ENCODE data around the gene TMEM191C. TPM values are rescaled to one million over a fixed set of nuclear protein-coding genes. Genes with fewer than 3 reads are reported as not detected.
"Not testable (repeated sequence)": the region's sequence is repeated elsewhere in the genome, so short reads cannot be mapped to it uniquely, and the experiment has no call there.

Gene TMEM191C
- 1 to 10 TPM in 5 of 6 donors, under 1 TPM in 1; 1.00 to 2.9 (median 1.5) TPM for total RNA-seq

GRCh38 chr22:21467337-21468193, at the start of gene TMEM191C:
Gene TMEM191C, plus strand, starts transcription at chr22:21467387. Its CDS starts 73 bp downstream, at chr22:21467460.
- H3K27ac ChIP-seq, result peak within 1 kb of the TSS in 2 of 4 donors; percentile 61 to 66
- not testable (repeated sequence) for H3K9me3 ChIP-seq, H3K36me3 ChIP-seq, H3K27me3 ChIP-seq, H3K4me1 ChIP-seq, DNase-seq
- peak within 1 kb of the TSS in 3 of 4 donors; percentile 44 to 51 (median 44) for H3K4me3 ChIP-seq
- peak in 1 of 2 donors; percentile 25 for ATAC-seq (ENCODE audit: low FRiP score in 2 of 2)
- no CpG with 5 or more reads among the region's 74 CpGs for WGBS, 2 donors

- DNase-seq (peak; percentile 20 to 88), ATAC-seq (ENCODE audit: low FRiP score in 2 of 2) (peak in 1 of 2 donors; percentile 52)
- WGBS, 2 donors, result no CpG with 5 or more reads among the region's 33 CpGs
- H3K36me3 ChIP-seq, H3K4me1 ChIP-seq, H3K27me3 ChIP-seq, H3K9me3 ChIP-seq: not testable (repeated sequence)
- peak overlapping the region in 1 of 4 donors; percentile 49 for H3K27ac ChIP-seq
- peak overlapping the region in 3 of 4 donors; percentile 45 to 53 (median 49) for H3K4me3 ChIP-seq
Measured at GRCh38 chr22:21417853-21418252, 49.3 kb upstream of the TMEM191C start.

GRCh38 chr22:21418974-21419638, 48.1 kb upstream of the TMEM191C start:
- H3K27ac ChIP-seq; DNase-seq; ATAC-seq (ENCODE audit: low FRiP score in 2 of 2); H3K4me1 ChIP-seq; H3K9me3 ChIP-seq; H3K4me3 ChIP-seq; H3K27me3 ChIP-seq; H3K36me3 ChIP-seq: not testable (repeated sequence)
- 95 to 97% methylated on average over 5 of the region's 15 CpGs for WGBS, 2 donors

GRCh38 chr22:21420180-21420763, 46.9 kb upstream of the TMEM191C start:
- no CpG with 5 or more reads among the region's 19 CpGs for WGBS, 2 donors
- H3K27me3 ChIP-seq, DNase-seq, H3K4me3 ChIP-seq, H3K9me3 ChIP-seq, H3K27ac ChIP-seq, H3K4me1 ChIP-seq, H3K36me3 ChIP-seq: not testable (repeated sequence)
- ATAC-seq (ENCODE audit: low FRiP score in 2 of 2), result peak; percentile 56 to 72

- peak in 1 of 2 donors; percentile 40 for ATAC-seq (ENCODE audit: low FRiP score in 2 of 2)
- DNase-seq, H3K36me3 ChIP-seq, H3K27ac ChIP-seq, H3K9me3 ChIP-seq, H3K4me3 ChIP-seq, H3K27me3 ChIP-seq, H3K4me1 ChIP-seq: not testable (repeated sequence)
- no CpG with 5 or more reads among the region's 12 CpGs for WGBS, 2 donors
Measured at GRCh38 chr22:21424084-21424709, 43.0 kb upstream of the TMEM191C start.

GRCh38 chr22:21434378-21435233, 32.6 kb upstream of the TMEM191C start:
- not testable (repeated sequence) for H3K9me3 ChIP-seq; H3K27ac ChIP-seq; H3K4me3 ChIP-seq; H3K36me3 ChIP-seq; H3K27me3 ChIP-seq; ATAC-seq (ENCODE audit: low FRiP score in 2 of 2); DNase-seq; H3K4me1 ChIP-seq
- no CpG with 5 or more reads among the region's 15 CpGs for whole genome bisulfite sequencing, 2 donors

GRCh38 chr22:21435998-21436810, 31.0 kb upstream of the TMEM191C start:
- H3K36me3 ChIP-seq, H3K27ac ChIP-seq, H3K4me1 ChIP-seq, H3K4me3 ChIP-seq, DNase-seq, H3K9me3 ChIP-seq, H3K27me3 ChIP-seq: not testable (repeated sequence)
- ATAC-seq (ENCODE audit: low FRiP score in 2 of 2), result peak; percentile 79 to 85
- no CpG with 5 or more reads among the region's 12 CpGs for WGBS, 2 donors

GRCh38 chr22:21438013-21438412, 29.2 kb upstream of the TMEM191C start:
- H3K4me1 ChIP-seq; DNase-seq; ATAC-seq (ENCODE audit: low FRiP score in 2 of 2); H3K27me3 ChIP-seq; H3K27ac ChIP-seq; H3K36me3 ChIP-seq; H3K4me3 ChIP-seq; H3K9me3 ChIP-seq: not testable (repeated sequence)
- 77% methylated on average over 3 of the region's 6 CpGs; no CpG with 5 or more reads in 1 of the 2 donors for WGBS, 2 donors

GRCh38 chr22:21440018-21440636, 27.1 kb upstream of the TMEM191C start:
- ATAC-seq (ENCODE audit: low FRiP score in 2 of 2); H3K9me3 ChIP-seq; H3K4me3 ChIP-seq; H3K27ac ChIP-seq; H3K27me3 ChIP-seq; H3K36me3 ChIP-seq; DNase-seq; H3K4me1 ChIP-seq: not testable (repeated sequence)
- no CpG with 5 or more reads among the region's 10 CpGs for WGBS, 2 donors

GRCh38 chr22:21440676-21441075, 26.5 kb upstream of the TMEM191C start:
- WGBS, 2 donors, result no CpG with 5 or more reads among the region's 16 CpGs
- H3K4me1 ChIP-seq, H3K4me3 ChIP-seq, DNase-seq, H3K27me3 ChIP-seq, H3K27ac ChIP-seq, H3K9me3 ChIP-seq: not testable (repeated sequence)
- peaks cover 0 to 14% (median 11%) of the 10 kb centered on the region in 4 donors for H3K36me3 ChIP-seq
- peak; percentile 25 to 77 for ATAC-seq (ENCODE audit: low FRiP score in 2 of 2)

GRCh38 chr22:21441170-21441569, 26.0 kb upstream of the TMEM191C start:
- not testable (repeated sequence) for H3K27ac ChIP-seq; ATAC-seq (ENCODE audit: low FRiP score in 2 of 2); H3K27me3 ChIP-seq; H3K4me3 ChIP-seq; H3K9me3 ChIP-seq; H3K4me1 ChIP-seq
- H3K36me3 ChIP-seq, result peaks cover 0 to 19% (median 16%) of the 10 kb centered on the region in 4 donors
- WGBS, 2 donors, result 100% methylated on average over 1 to 2 of the region's 6 CpGs
- DNase-seq, result peak in 1 of 2 donors; percentile 42

All from upper lobe of left lung (tissue), 6 donors.